GM12891 (cell line): ENCODE measurements around the gene KRT222.

Experiments used
- POLR2A ChIP-seq: IDR thresholded peaks from 2 replicates; pipeline ENCODE4 v1.6.1; 2011; ENCODE audit warnings: low read depth, low read length, control low read depth
- POLR2AphosphoS5 ChIP-seq: IDR thresholded peaks from 2 replicates; pipeline ENCODE4 v1.6.1; 2011; ENCODE audit warnings: low read depth, low read length, control low read depth

DNA sequence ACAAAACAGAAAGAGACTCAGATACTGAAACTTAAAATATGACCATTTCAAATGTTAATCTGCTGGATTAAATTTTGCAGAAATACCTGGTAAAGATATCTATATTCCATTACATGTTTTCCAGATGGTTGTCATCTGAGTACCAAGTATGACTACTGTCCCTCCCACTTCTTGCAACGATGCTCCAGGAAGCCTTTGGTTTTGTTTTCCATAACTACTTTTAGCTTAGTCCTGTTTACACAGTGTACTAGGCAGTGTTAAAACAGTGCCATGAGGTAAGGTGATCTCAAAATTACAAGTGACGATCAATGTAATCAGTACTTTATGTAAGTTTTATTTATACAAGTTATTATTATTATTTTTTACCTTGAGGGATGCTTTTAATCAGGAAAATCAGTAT lies 35.1 kb downstream of the KRT222 start:
- TF ChIP-seq POLR2AphosphoS5 (no peak), POLR2A (no peak)
